Right ventricle myocardium superior (tissue), 1 donor: ENCODE data around the gene FES. TPM values are rescaled to one million over a fixed set of nuclear protein-coding genes. Genes with fewer than 3 reads are reported as not detected.
A peak's percentile ranks its signal among the peaks of the same experiment; 100 is the strongest.
"Not testable (repeated sequence)": the region's sequence is repeated elsewhere in the genome, so short reads cannot be mapped to it uniquely, and the experiment has no call there.

Experiments used
- ATAC-seq: fragments of 200-7000 bp; cut with Tn5 transposase; one replicate; pipeline ENCODE4 v1.9.1; 2020; ENCODE audit warnings: mild to moderate bottlenecking; ENCODE audit not compliant: poor library complexity
- DNase-seq: peaks from one replicate; pipeline ENCODE4 v3.0.0-alpha.2; 2020
- intact Hi-C: fragments of 100-400 bp; cut with DNase I; formaldehyde crosslinking; loops from one replicate; pipeline ENCODE4 v1.11.2; 2022
- total RNA-seq: library from RNA; stranded (reverse); fragmentation: NEBNext Ultra II Directional; extraction: Animal tissue kit (Norgen Biotek cat#: 25700); gene quantifications from one replicate; pipeline ENCODE4 v1.2.1, GENCODE V29; 2021
- donor health status: DM: no; HTN: yes; CAD: no; lungs with severe emphysema.

Gene FES
- total RNA-seq, 1 donor from 2014 or later, result 17.1 TPM

GRCh38 chr15:90915216-90915807 is 31.0 kb downstream of the FES start:
- ATAC-seq (peak; percentile 30), DNase-seq (no peak)
- intact Hi-C loops, result no loop called here

GRCh38 chr15:90915808-90916440 is 31.6 kb downstream of the FES start:
- DNase-seq (peak; percentile 82), ATAC-seq (peak; percentile 78)
- intact Hi-C loops, result no loop called here

- intact Hi-C loops, result no loop called here
- ATAC-seq (no peak), DNase-seq (peak; percentile 29)
Observed at GRCh38 chr15:90916461-90916860, 32.2 kb downstream of the FES start.

- no peak for DNase-seq
- intact Hi-C loops, result no loop called here
- no peak for ATAC-seq
Observed at GRCh38 chr15:90917569-90917968, 33.3 kb downstream of the FES start.

- DNase-seq (no peak), ATAC-seq (no peak)
- intact Hi-C loops, result no loop called here
Observed at GRCh38 chr15:90918034-90918788, 33.9 kb downstream of the FES start.

GRCh38 chr15:90918835-90919234 is 34.5 kb downstream of the FES start:
- peak; percentile 44 for ATAC-seq
- intact Hi-C loops, result no loop called here

GRCh38 chr15:90921887-90922286 is 37.6 kb downstream of the FES start:
- DNase-seq, result no peak
- ATAC-seq, result no peak
- intact Hi-C loops, result no loop called here

More at GRCh38 chr15:90918835-90919234, 34.5 kb downstream of the FES start:
- peak; percentile 57 for DNase-seq

- ATAC-seq, intact Hi-C loops, DNase-seq: not testable (repeated sequence)
Observed at GRCh38 chr15:90922712-90923322, 38.5 kb downstream of the FES start.

- intact Hi-C loops, result no loop called here
- no peak for DNase-seq
- no peak for ATAC-seq
Observed at GRCh38 chr15:90924375-90924774, 40.1 kb downstream of the FES start.

- ATAC-seq, DNase-seq, intact Hi-C loops: not testable (repeated sequence)
Observed at GRCh38 chr15:90926766-90927165, 42.5 kb downstream of the FES start.

- not testable (repeated sequence) for DNase-seq, ATAC-seq
Observed at GRCh38 chr15:90928106-90928505, 43.8 kb downstream of the FES start.

GRCh38 chr15:90929246-90930019 is 45.1 kb downstream of the FES start:
- intact Hi-C loops, result no loop called here
- ATAC-seq, result no peak
- no peak for DNase-seq

More at GRCh38 chr15:90928106-90928505, 43.8 kb downstream of the FES start:
- intact Hi-C loops, result not testable (repeated sequence)

GRCh38 chr15:90930861-90931574 is 46.7 kb downstream of the FES start:
- DNase-seq, result no peak
- intact Hi-C loops, result no loop called here
- ATAC-seq, result no peak

GRCh38 chr15:90931575-90931827 is 47.2 kb downstream of the FES start:
- ATAC-seq, result no peak
- DNase-seq, result no peak
- intact Hi-C loops, result no loop called here

- intact Hi-C loops, result loop anchor here (2.0 kb wide), 1 partner anchor 29 kb away; the partner anchor contains the start of gene MAN2A2
- peak; percentile 69 for ATAC-seq
- peak; percentile 95 for DNase-seq
Observed at GRCh38 chr15:90931828-90932659, 47.7 kb downstream of the FES start, which contains the start of gene HDDC3. Gene HDDC3, minus strand, starts transcription at chr15:90932549. Its CDS starts 9 bp downstream, at chr15:90932540.

GRCh38 chr15:90932660-90932991 is 48.3 kb downstream of the FES start:
- ATAC-seq (no peak), DNase-seq (no peak)
- intact Hi-C loops, result loop anchor here (2.0 kb wide), 1 partner anchor 30 kb away; the partner anchor contains the start of gene MAN2A2

GRCh38 chr15:90933301-90933700 is 49.0 kb downstream of the FES start:
- DNase-seq (no peak), ATAC-seq (no peak)
- intact Hi-C loops, result loop anchor here (2.0 kb wide), 1 partner anchor 30 kb away; the partner anchor contains the start of gene MAN2A2
